ENCODE measurements around the gene ELFN2.

ELFN2 gene

GRCh38 chr22:37342065-37342464 lies 85.2 kb downstream of the ELFN2 start:
- Histone ChIP-seq H3K4me3 (ENCODE audit: low read depth, low read length) (no peak overlapping the region), H3K9ac (no peak overlapping the region), H3K79me2 (no peaks in the 10 kb centered on the region), H3K4me2 (ENCODE audit: low read length) (no peak overlapping the region), H2AFZ (no peak overlapping the region), H3K9me3 (ENCODE audit: control insufficient read depth, low read length) (no peaks in the 10 kb centered on the region), H3K36me3 (ENCODE audit: control insufficient read depth, insufficient read depth, low read length) (no peaks in the 10 kb centered on the region), H3K4me1 (no peaks in the 10 kb centered on the region), H3K27me3 (ENCODE audit: control insufficient read depth, insufficient read depth, low read length) (no peaks in the 10 kb centered on the region), H3K27ac (no peak overlapping the region)
- no peak for TF ChIP-seq CTCF (IDR thresholded peaks at IDR 0.05)

- Histone ChIP-seq H3K9me3 (ENCODE audit: control insufficient read depth, low read length) (no peaks in the 10 kb centered on the region), H3K36me3 (ENCODE audit: control insufficient read depth, insufficient read depth, low read length) (no peaks in the 10 kb centered on the region), H2AFZ (no peak overlapping the region), H3K27ac (no peak overlapping the region), H3K4me3 (ENCODE audit: low read depth, low read length) (no peak overlapping the region), H3K4me2 (ENCODE audit: low read length) (no peak overlapping the region), H3K79me2 (no peaks in the 10 kb centered on the region), H3K4me1 (no peaks in the 10 kb centered on the region), H3K9ac (no peak overlapping the region), H3K27me3 (ENCODE audit: control insufficient read depth, insufficient read depth, low read length) (no peaks in the 10 kb centered on the region)
- TF ChIP-seq CTCF (IDR thresholded peaks at IDR 0.05): no peak
Measured at GRCh38 chr22:37340331-37341262, 86.7 kb downstream of the ELFN2 start.

GRCh38 chr22:37338539-37339246 lies 88.6 kb downstream of the ELFN2 start:
- Histone ChIP-seq H3K9me3 (ENCODE audit: control insufficient read depth, low read length) (no peaks in the 10 kb centered on the region), H3K79me2 (no peaks in the 10 kb centered on the region), H3K27ac (no peak overlapping the region), H3K9ac (no peak overlapping the region), H3K4me3 (ENCODE audit: low read depth, low read length) (no peak overlapping the region), H3K4me2 (ENCODE audit: low read length) (no peak overlapping the region), H3K27me3 (ENCODE audit: control insufficient read depth, insufficient read depth, low read length) (peaks cover 5% of the 10 kb centered on the region), H2AFZ (no peak overlapping the region), H3K36me3 (ENCODE audit: control insufficient read depth, insufficient read depth, low read length) (no peaks in the 10 kb centered on the region), H3K4me1 (no peaks in the 10 kb centered on the region)
- TF ChIP-seq CTCF (IDR thresholded peaks at IDR 0.05): no peak

- no peak overlapping the region for H3K27ac ChIP-seq
- H2AFZ ChIP-seq: no peak overlapping the region
- H3K36me3 ChIP-seq (ENCODE audit: control insufficient read depth, insufficient read depth, low read length): no peaks in the 10 kb centered on the region
- no peaks in the 10 kb centered on the region for H3K79me2 ChIP-seq
- H3K4me1 ChIP-seq: no peaks in the 10 kb centered on the region
- no peaks in the 10 kb centered on the region for H3K9me3 ChIP-seq (ENCODE audit: control insufficient read depth, low read length)
- no peak overlapping the region for H3K4me2 ChIP-seq (ENCODE audit: low read length)
- H3K27me3 ChIP-seq (ENCODE audit: control insufficient read depth, insufficient read depth, low read length): peaks cover 7% of the 10 kb centered on the region
- no peak for TF ChIP-seq CTCF (IDR thresholded peaks at IDR 0.05)
- no peak overlapping the region for H3K9ac ChIP-seq
- no peak overlapping the region for H3K4me3 ChIP-seq (ENCODE audit: low read depth, low read length)
Measured at GRCh38 chr22:37337204-37337943, 89.9 kb downstream of the ELFN2 start.

All from parathyroid adenoma (tissue), 2 donors.